ENCODE results near the gene ADAMTS9.

DNA sequence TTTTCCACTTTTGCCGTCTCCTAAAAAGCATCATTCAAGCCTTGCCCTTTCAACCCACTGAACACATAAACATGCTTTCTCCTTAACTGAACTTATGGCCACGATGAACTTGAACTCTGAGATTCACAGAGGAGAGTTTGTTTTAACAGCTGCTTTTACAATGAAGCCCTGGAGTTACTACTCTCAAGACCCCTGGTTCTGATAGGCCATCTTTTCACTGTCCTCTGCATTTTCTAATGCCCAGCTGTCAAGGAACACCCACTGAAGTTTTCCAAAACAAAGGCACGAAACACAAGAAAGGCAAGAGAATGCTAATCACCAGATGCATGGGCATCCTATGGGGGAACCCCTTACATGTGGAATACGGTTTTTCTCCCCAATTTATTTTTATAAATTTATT is 100.8 kb downstream of the ADAMTS9 start:
- TF ChIP-seq, protein P1, sequence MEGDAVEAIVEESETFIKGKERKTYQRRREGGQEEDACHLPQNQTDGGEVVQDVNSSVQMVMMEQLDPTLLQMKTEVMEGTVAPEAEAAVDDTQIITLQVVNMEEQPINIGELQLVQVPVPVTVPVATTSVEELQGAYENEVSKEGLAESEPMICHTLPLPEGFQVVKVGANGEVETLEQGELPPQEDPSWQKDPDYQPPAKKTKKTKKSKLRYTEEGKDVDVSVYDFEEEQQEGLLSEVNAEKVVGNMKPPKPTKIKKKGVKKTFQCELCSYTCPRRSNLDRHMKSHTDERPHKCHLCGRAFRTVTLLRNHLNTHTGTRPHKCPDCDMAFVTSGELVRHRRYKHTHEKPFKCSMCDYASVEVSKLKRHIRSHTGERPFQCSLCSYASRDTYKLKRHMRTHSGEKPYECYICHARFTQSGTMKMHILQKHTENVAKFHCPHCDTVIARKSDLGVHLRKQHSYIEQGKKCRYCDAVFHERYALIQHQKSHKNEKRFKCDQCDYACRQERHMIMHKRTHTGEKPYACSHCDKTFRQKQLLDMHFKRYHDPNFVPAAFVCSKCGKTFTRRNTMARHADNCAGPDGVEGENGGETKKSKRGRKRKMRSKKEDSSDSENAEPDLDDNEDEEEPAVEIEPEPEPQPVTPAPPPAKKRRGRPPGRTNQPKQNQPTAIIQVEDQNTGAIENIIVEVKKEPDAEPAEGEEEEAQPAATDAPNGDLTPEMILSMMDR (IDR thresholded peaks at IDR 0.05) = no peak
- TF ChIP-seq EZH2 (IDR thresholded peaks at IDR 0.05; ENCODE audit: borderline replicate concordance, insufficient read depth, low read depth, low read length, poor library complexity, severe bottlenecking) = no peak

Measured in B cell (primary cell).